ENCODE measurements around the gene CERS5. TPM values are rescaled to one million over a fixed set of nuclear protein-coding genes. Genes with fewer than 3 reads are reported as not detected.

The CERS5 gene
- polyA plus RNA-seq, 1 experiment = 83.3 TPM

GRCh38 chr12:50110762-50111351, 56.3 kb downstream of the CERS5 start:
- POLR2A ChIA-PET = interaction anchor here (0.7 to 3.4 kb wide), 5 partner anchors 12 to 173 kb away, joined by 3 to 33 read pairs (median 4); partner anchors contain the start of genes CERS5 and LIMA1
- H3K27ac ChIP-seq (ENCODE audit: low read depth, low read length) = peak overlapping the region; percentile 39
- H3K9me3 ChIP-seq (ENCODE audit: control insufficient read depth, insufficient read depth, low read length) = no peaks in the 10 kb centered on the region; the same call in 1 of the 2 replicates
- CTCF ChIA-PET = interaction anchor here (0.8 to 4.6 kb wide), 36 partner anchors 9 to 312 kb away, joined by 3 to 46 read pairs (median 5); partner anchors contain the start of genes GPD1 and SMARCD1
- no peak overlapping the region for H3K4me3 ChIP-seq (ENCODE audit: low read depth, low read length)
- DNase-seq (ENCODE audit: low read depth, low spot score) = no peak
- no peak for TF ChIP-seq CTCF (IDR thresholded peaks at IDR 0.05; ENCODE audit: low read depth, low read length)
- no peaks in the 10 kb centered on the region for H3K27me3 ChIP-seq (ENCODE audit: control insufficient read depth, insufficient read depth, low read length)

- CTCF ChIA-PET = interaction anchor here (0.8 to 4.6 kb wide), 25 partner anchors 8 to 313 kb away, joined by 3 to 46 read pairs (median 5); partner anchors contain the start of genes GPD1 and SMARCD1
- no peak for DNase-seq (ENCODE audit: low read depth, low spot score)
- H3K9me3 ChIP-seq (ENCODE audit: control insufficient read depth, insufficient read depth, low read length) = no peaks in the 10 kb centered on the region; the same call in 1 of the 2 replicates
- H3K27ac ChIP-seq (ENCODE audit: low read depth, low read length) = peak overlapping the region; percentile 39
- TF ChIP-seq CTCF (IDR thresholded peaks at IDR 0.05; ENCODE audit: low read depth, low read length) = no peak
- H3K4me3 ChIP-seq (ENCODE audit: low read depth, low read length) = no peak overlapping the region
- POLR2A ChIA-PET = interaction anchor here (3.4 kb wide), 1 partner anchor 57 kb away, joined by 33 read pairs; the partner anchor contains the start of gene CERS5
- H3K27me3 ChIP-seq (ENCODE audit: control insufficient read depth, insufficient read depth, low read length) = peaks cover 3% of the 10 kb centered on the region
Observed at GRCh38 chr12:50110127-50110761, 56.9 kb downstream of the CERS5 start.

- H3K4me3 ChIP-seq (ENCODE audit: low read depth, low read length) = no peak overlapping the region
- H3K27ac ChIP-seq (ENCODE audit: low read depth, low read length) = no peak overlapping the region
- ChIA-PET POLR2A (no interaction called here), CTCF (interaction anchor here (0.7 to 4.6 kb wide), 5 partner anchors 7 to 194 kb away, joined by 3 to 46 read pairs (median 28); partner anchors contain the start of genes GPD1 and SMARCD1)
- no peak for TF ChIP-seq CTCF (IDR thresholded peaks at IDR 0.05; ENCODE audit: low read depth, low read length)
- no peaks in the 10 kb centered on the region; the same call in 1 of the 2 replicates for H3K9me3 ChIP-seq (ENCODE audit: control insufficient read depth, insufficient read depth, low read length)
- peaks cover 5% of the 10 kb centered on the region for H3K27me3 ChIP-seq (ENCODE audit: control insufficient read depth, insufficient read depth, low read length)
- no peak for DNase-seq (ENCODE audit: low read depth, low spot score)
Observed at GRCh38 chr12:50109319-50109718, 57.9 kb downstream of the CERS5 start.

- Histone ChIP-seq H3K4me3 (ENCODE audit: low read depth, low read length) (no peak overlapping the region), H3K9me3 (ENCODE audit: control insufficient read depth, insufficient read depth, low read length) (no peaks in the 10 kb centered on the region; the same call in 1 of the 2 replicates), H3K27me3 (ENCODE audit: control insufficient read depth, insufficient read depth, low read length) (peaks cover 5% of the 10 kb centered on the region), H3K27ac (ENCODE audit: low read depth, low read length) (no peak overlapping the region)
- no peak for TF ChIP-seq CTCF (IDR thresholded peaks at IDR 0.05; ENCODE audit: low read depth, low read length)
- DNase-seq (ENCODE audit: low read depth, low spot score) = no peak
- ChIA-PET CTCF (interaction anchor here (0.6 to 4.6 kb wide), 2 partner anchors 18 to 164 kb away, joined by 3 to 28 read pairs; no protein-coding TSS in a partner anchor), POLR2A (interaction anchor here (1.3 kb wide), 1 partner anchor 23 kb away, joined by 3 read pairs; no protein-coding TSS in a partner anchor)
Observed at GRCh38 chr12:50107416-50108268, 59.5 kb downstream of the CERS5 start.

Data from AG04450 (cell line).